BE2C (cell line): ENCODE results near the gene COL4A2.

Source experiments
- DNase-seq: peaks from one replicate; pipeline ENCODE4 v3.0.0-alpha.2; 2020
- H3K27me3 ChIP-seq: fragments of 250-450 bp; sonication (Bioruptor Pico); 2 replicates; pipeline ENCODE4 v1.5.1; 2020; ENCODE audit warnings: mild to moderate bottlenecking
- H3K36me3 ChIP-seq: fragments of 250-450 bp; sonication (Bioruptor Pico); 2 replicates; pipeline ENCODE4 v1.5.1; 2020; ENCODE audit warnings: mild to moderate bottlenecking
- H3K4me1 ChIP-seq: fragments of 250-450 bp; sonication (Bioruptor Pico); 2 replicates; pipeline ENCODE4 v1.5.1; 2020
- H3K4me3 ChIP-seq: 2 replicates; pipeline ENCODE4 v1.5.1; 2011; ENCODE audit warnings: low read depth, low read length
- H3K9me3 ChIP-seq: fragments of 250-450 bp; sonication (Bioruptor Pico); 2 replicates; pipeline ENCODE4 v1.5.1; 2020
- CTCF ChIP-seq: IDR thresholded peaks from 2 replicates; pipeline ENCODE4 v1.5.1; 2012; ENCODE audit warnings: mild to moderate bottlenecking, low read depth, low read length

The COL4A2 gene

DNA sequence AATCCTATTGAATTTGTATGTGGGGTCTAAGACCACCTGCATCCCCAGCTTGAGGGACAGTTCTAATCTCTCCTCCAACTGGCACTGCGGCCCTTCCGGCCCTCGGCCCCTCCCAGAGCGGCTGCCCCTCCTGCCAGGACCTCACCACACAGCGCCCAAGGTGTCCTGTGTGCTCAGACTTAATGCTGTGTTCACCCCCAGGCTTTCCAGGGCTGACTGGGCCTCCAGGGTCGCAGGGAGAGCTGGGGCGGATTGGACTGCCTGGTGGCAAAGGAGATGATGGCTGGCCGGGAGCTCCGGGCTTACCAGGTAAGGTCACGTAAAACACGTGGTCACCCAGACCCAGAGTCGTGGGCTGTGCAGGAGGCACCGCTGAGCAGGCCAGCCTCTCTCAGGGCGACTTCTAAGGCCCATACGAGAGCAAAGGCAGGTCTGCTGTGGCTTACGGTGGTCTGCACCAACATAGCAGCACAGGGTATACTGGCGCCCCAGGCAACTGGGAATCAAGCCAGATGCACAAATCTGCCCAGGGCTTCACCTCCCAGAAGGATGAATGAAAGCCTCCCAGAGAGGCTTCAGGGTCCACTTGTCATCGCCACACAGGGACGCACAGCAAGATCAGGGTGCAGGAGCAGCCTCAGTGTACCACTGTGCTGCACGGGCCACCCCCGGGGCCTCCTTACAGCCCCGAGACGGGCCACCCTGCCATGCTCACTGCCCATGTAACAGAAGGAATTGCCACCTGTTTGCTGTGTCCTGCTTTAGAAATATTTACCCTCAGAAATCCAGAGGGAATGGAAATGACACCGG is 185.0 kb downstream of the COL4A2 start:
- Histone ChIP-seq H3K27me3 (no peaks in the 10 kb centered on the region), H3K4me1 (no peaks in the 10 kb centered on the region), H3K4me3 (no peak overlapping the region), H3K9me3 (no peaks in the 10 kb centered on the region), H3K36me3 (no peaks in the 10 kb centered on the region)
- TF ChIP-seq CTCF, result no peak
- DNase-seq, result no peak

- DNase-seq, result no peak
- H3K4me1 ChIP-seq, result no peaks in the 10 kb centered on the region
- TF ChIP-seq CTCF, result no peak
- no peak overlapping the region for H3K4me3 ChIP-seq
- no peaks in the 10 kb centered on the region for H3K36me3 ChIP-seq
- H3K9me3 ChIP-seq, result no peaks in the 10 kb centered on the region
- H3K27me3 ChIP-seq, result no peaks in the 10 kb centered on the region
Measured at GRCh38 chr13:110492679-110493593, 185.9 kb downstream of the COL4A2 start.

DNA sequence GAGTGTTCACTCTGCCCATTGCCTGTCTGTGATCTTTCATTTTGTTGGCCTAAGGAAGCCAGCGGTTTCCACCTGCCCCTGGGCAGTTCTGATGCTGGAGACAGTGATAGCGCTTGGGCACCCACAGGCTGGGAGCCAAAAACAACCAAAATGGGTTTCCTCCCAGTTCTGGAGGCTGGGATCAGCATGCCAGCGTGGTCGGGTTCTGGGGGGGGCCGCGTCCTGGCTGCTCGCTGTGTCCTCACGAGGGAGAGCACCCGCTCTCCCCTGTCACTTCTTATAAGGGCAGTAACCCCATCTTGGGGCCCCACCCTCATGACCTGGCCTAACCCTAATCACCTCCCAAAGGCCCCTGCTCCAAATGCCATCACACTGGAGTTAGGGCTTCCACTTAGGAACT is 186.5 kb downstream of the COL4A2 start:
- no peaks in the 10 kb centered on the region for H3K4me1 ChIP-seq
- H3K27me3 ChIP-seq, result no peaks in the 10 kb centered on the region
- H3K9me3 ChIP-seq, result no peaks in the 10 kb centered on the region
- H3K36me3 ChIP-seq, result no peaks in the 10 kb centered on the region
- no peak overlapping the region for H3K4me3 ChIP-seq
- no peak for TF ChIP-seq CTCF
- no peak for DNase-seq

GRCh38 chr13:110495376-110495775 is 188.3 kb downstream of the COL4A2 start:
- no peak for DNase-seq
- Histone ChIP-seq H3K4me3 (no peak overlapping the region), H3K4me1 (peaks cover 8% of the 10 kb centered on the region), H3K9me3 (no peaks in the 10 kb centered on the region), H3K27me3 (no peaks in the 10 kb centered on the region), H3K36me3 (no peaks in the 10 kb centered on the region)
- TF ChIP-seq CTCF, result no peak

DNA sequence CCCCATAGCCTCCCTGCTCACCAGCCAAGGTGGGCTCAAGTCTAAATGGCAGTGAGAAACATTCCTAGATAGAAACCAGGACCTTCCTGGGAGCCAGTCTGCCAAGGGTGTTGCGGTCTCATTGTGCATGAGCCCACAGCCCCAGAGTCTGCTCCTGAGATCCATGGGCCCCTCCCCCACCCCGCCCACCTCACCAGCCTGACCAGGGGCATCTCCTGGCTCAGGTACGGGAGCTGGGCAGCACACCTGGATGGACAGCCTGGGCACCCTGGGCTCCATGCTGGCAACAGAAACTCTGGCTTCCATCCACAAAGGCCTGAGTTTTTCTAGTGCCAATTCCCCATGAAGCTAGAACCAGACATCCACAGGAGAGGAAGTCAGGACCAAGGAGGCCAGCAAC is 188.8 kb downstream of the COL4A2 start:
- Histone ChIP-seq H3K4me3 (no peak overlapping the region), H3K36me3 (no peaks in the 10 kb centered on the region), H3K27me3 (no peaks in the 10 kb centered on the region), H3K4me1 (peaks cover 8% of the 10 kb centered on the region), H3K9me3 (no peaks in the 10 kb centered on the region)
- TF ChIP-seq CTCF, result no peak
- no peak for DNase-seq

- no peak for TF ChIP-seq CTCF
- no peaks in the 10 kb centered on the region for H3K36me3 ChIP-seq
- DNase-seq, result peak; percentile 32
- peaks cover 8% of the 10 kb centered on the region for H3K4me1 ChIP-seq
- H3K4me3 ChIP-seq, result no peak overlapping the region
- H3K9me3 ChIP-seq, result no peaks in the 10 kb centered on the region
- no peaks in the 10 kb centered on the region for H3K27me3 ChIP-seq
Measured at GRCh38 chr13:110496281-110496680, 189.2 kb downstream of the COL4A2 start.
